WERI-Rb-1 (cell line): ENCODE measurements around the gene MKI67.

ENCODE experiments used
- DNase-seq: peaks from one replicate; pipeline ENCODE4 v3.0.0-alpha.2; 2020
- H3K27ac ChIP-seq: fragments of 250-450 bp; sonication (Bioruptor Pico); 2 replicates; pipeline ENCODE4 v1.5.1; 2020; ENCODE audit warnings: mild to moderate bottlenecking, moderate library complexity
- H3K27me3 ChIP-seq: fragments of 250-450 bp; sonication (Bioruptor Pico); 2 replicates; pipeline ENCODE4 v1.5.1; 2021; ENCODE audit warnings: mild to moderate bottlenecking, low read depth, moderate library complexity; ENCODE audit not compliant: insufficient read depth, severe bottlenecking
- H3K36me3 ChIP-seq: fragments of 250-450 bp; sonication (Bioruptor Pico); 2 replicates; pipeline ENCODE4 v1.5.1; 2020; ENCODE audit warnings: mild to moderate bottlenecking, moderate library complexity
- H3K4me3 ChIP-seq: 2 replicates; pipeline ENCODE4 v1.5.1; 2011; ENCODE audit warnings: low read depth, mild to moderate bottlenecking, control low read depth, low read length
- H3K9me3 ChIP-seq: fragments of 250-450 bp; sonication (Bioruptor Pico); 2 replicates; pipeline ENCODE4 v1.5.1; 2021; ENCODE audit warnings: mild to moderate bottlenecking, moderate library complexity; ENCODE audit not compliant: severe bottlenecking
- CTCF ChIP-seq: IDR thresholded peaks from 2 replicates; pipeline ENCODE4 v1.5.1; 2011; ENCODE audit warnings: low read depth, mild to moderate bottlenecking, control low read depth, inconsistent platforms, low read length

MKI67 gene

DNA sequence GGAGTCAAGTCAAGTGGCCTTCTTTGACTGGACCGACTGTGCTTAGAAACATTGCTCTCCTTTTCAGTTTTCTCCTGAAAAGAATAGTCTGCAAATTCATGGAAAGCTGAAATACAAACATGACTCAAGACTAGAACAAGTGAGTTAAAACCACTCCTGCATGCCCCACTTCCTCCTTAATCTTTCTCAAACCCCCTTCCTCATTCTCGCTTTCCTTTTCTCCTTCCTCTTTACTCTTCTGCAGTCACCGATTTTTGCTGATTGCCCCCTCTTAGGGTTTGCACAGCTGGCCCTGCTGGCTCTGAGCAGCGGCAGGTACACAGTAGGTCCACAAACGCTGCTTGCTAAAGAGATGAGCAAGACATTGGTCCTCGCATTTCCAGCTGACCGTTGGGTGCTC, 34.8 kb upstream of the MKI67 start:
- no peaks in the 10 kb centered on the region for H3K9me3 ChIP-seq
- H3K27ac ChIP-seq, result no peak overlapping the region
- TF ChIP-seq CTCF, result no peak
- no peak overlapping the region for H3K4me3 ChIP-seq
- no peaks in the 10 kb centered on the region for H3K36me3 ChIP-seq
- DNase-seq, result no peak
- peaks cover 11% of the 10 kb centered on the region for H3K27me3 ChIP-seq

DNA sequence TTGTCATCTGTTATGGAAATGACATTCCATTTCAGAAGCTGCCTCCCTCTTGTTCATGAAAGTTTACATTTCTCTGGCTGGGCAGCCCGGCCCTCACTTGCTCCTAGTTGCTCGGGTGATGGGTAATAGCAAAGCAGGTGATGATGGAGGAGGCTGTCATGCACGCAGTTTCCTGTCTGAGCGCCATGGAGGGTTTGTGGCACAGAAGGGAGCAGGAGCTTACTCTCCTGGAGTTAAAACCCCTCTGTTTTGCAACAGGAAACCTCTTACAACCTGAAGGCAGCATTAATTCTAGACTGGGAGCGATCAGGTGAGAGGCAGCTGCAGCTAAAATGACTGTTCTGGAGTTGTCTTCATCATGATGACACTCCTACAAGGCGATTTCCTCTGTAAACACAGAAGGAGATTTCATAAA, 34.1 kb upstream of the MKI67 start:
- no peak overlapping the region for H3K27ac ChIP-seq
- no peaks in the 10 kb centered on the region for H3K36me3 ChIP-seq
- no peak overlapping the region for H3K4me3 ChIP-seq
- H3K27me3 ChIP-seq, result peaks cover 11% of the 10 kb centered on the region
- no peak for DNase-seq
- H3K9me3 ChIP-seq, result no peaks in the 10 kb centered on the region
- no peak for TF ChIP-seq CTCF

DNA sequence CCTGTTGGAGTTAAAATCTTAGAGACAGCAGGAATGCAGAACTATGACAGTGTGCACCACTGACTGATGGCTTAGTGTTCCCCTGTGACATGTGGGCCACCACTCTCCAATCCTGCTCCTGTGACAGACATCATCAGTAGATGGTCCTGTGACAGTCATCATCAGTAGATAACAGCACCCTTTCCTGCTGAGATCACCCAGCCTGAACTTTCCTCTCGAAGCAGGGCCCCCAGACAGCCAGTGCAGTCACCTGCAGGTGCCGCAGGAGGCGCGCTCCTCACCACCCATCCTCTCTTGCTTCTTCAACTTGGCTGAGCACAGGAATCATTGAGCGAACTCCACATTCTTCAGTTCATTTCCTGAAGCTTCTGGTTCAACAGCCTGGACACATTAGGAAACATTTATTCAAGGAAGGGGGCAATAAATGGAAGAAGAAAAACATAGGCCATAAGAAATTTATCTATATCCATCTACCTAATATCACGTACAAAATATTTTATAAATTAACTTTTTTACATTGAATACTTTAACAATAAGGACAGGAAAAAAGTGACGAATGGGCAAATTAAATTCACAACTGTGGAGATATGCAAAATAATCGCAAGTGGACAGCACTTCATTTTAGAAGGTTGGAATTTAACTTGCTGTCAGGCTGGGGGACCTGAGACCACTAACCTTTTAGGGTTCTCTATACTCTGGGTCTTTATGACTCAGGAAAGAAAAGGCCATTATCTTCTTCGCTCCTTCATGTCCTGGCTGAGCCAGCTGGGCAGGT, 32.0 kb upstream of the MKI67 start:
- no peak for TF ChIP-seq CTCF
- Histone ChIP-seq H3K27me3 (peaks cover 11% of the 10 kb centered on the region), H3K36me3 (no peaks in the 10 kb centered on the region), H3K4me3 (no peak overlapping the region), H3K9me3 (no peaks in the 10 kb centered on the region), H3K27ac (no peak overlapping the region)
- no peak for DNase-seq

DNA sequence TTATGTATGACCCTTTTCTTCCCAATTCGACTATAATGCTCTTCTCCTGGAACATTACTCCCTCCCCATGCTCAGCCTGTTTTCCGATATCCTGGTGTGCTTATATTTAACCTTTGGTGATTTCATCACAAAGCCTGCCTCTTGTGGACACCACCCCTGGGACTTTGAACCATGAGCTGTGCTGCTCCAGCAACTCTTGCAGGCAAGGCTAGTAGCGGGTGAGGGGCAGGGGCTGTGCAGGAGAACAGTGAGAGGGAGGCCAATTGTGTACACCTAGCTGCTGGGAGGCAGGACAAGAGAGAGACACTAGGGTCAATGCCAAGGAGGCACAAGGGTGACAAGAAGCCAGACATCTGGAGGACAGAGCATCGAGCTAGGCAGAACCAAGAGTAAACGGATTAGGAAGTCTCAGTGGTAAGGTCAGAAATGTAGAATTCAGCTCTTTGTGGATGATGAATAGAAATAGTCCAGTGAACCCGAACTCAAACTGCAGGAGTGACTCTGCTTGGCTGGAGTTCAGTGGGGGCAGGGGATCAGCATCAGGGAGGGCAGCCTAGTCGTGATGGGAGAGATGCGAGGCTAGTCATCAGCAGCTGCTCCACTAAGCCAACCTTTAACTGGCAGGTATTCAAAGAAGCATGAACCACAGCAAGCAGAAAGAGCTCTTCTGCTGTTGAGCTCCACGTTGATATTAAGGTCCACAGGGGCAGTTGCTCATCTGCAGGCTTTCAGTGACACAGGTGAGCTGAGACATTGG, 31.0 kb upstream of the MKI67 start:
- no peaks in the 10 kb centered on the region for H3K36me3 ChIP-seq
- peaks cover 11% of the 10 kb centered on the region for H3K27me3 ChIP-seq
- no peak for DNase-seq
- no peak for TF ChIP-seq CTCF
- H3K27ac ChIP-seq, result no peak overlapping the region
- H3K9me3 ChIP-seq, result no peaks in the 10 kb centered on the region
- no peak overlapping the region for H3K4me3 ChIP-seq

DNA sequence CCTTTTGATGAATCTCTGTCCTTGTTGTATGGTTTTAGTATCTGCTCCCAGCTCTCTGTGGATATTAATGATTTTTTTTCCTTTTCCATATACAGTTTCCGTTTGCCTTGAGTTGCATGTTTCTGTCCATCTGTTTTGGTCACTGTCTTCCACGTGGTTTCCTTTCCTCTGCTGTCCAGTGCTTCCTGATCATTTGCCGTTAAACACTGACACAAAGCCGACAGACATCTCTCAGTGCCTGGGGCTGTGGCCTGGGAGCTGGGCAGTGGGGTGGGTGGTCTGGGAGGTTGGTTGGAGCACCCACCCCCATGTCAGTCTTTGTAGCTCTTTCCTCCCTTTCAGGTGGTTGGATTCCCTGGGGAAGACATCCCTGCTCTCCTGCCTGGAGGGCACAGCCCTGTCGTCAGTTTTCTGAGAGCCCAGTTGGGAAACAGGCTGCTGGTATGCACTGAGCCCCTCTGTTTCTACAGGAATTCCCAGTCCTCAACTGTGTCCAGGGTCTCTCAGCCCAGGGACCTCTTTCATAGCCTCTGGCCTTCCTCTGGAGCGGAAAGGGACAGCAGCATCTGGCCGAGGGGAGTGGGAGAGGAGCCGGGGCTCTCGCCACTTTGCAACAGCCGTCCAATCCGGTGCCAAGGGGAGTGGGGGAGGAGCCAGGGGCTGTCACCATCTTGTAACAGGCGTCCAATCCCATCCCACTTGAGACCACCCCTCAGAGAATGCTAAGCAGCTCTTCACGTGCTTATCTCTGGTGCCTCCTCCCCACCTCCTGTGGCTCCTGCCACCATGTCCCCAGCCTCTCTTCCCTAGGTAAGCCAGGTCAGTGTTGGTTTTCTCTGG, 26.7 kb upstream of the MKI67 start:
- DNase-seq, result no peak
- Histone ChIP-seq H3K9me3 (no peaks in the 10 kb centered on the region), H3K27me3 (no peaks in the 10 kb centered on the region), H3K4me3 (no peak overlapping the region), H3K27ac (no peak overlapping the region), H3K36me3 (no peaks in the 10 kb centered on the region)
- TF ChIP-seq CTCF, result no peak
